Tibial nerve (tissue), 4 donors: ENCODE results near the gene ZBTB20. TPM values are rescaled to one million over a fixed set of nuclear protein-coding genes. Genes with fewer than 3 reads are reported as not detected.

Source experiments
- DNase-seq, 2 donors: peaks; one replicate each; pipeline ENCODE4 v3.0.0-alpha.2; 2019; ENCODE audit warnings: low spot score in 2 of 2
- H3K27ac ChIP-seq, 4 donors: fragments of 200-600 bp; sonication (generic) in 3 of 4; one replicate each; pipeline ENCODE4 v1.5.1; 2017 to 2019; ENCODE audit warnings: mild to moderate bottlenecking in 1 of 4
- H3K27me3 ChIP-seq, 2 donors: fragments of 200-600 bp; sonication (generic) in 1 of 2; one replicate each; pipeline versions ENCODE4 v1.5.1 to v1.6.0; 2017 to 2019
- H3K36me3 ChIP-seq, 3 donors: fragments of 200-600 bp; sonication (generic); one replicate each; pipeline ENCODE4 v1.5.1; 2018 to 2019
- H3K4me1 ChIP-seq, 4 donors: fragments of 200-600 bp; sonication (generic) in 3 of 4; one replicate each; pipeline ENCODE4 v1.5.1; 2017 to 2019
- H3K4me3 ChIP-seq, 4 donors: fragments of 200-600 bp; sonication (generic) in 3 of 4; one replicate each; pipeline ENCODE4 v1.5.1; 2017 to 2019; ENCODE audit warnings: mild to moderate bottlenecking in 1 of 4, moderate library complexity in 1 of 4
- H3K9me3 ChIP-seq, 4 donors: fragments of 200-600 bp; sonication (generic) in 3 of 4; one replicate each; pipeline ENCODE4 v1.5.1; 2017 to 2019
- EP300 ChIP-seq, 2 donors: sonication (generic); formaldehyde crosslinking; IDR thresholded peaks; one replicate each; pipeline ENCODE4 v1.6.1; 2017; ENCODE audit warnings: antibody characterized with exemption in 2 of 2, mild to moderate bottlenecking in 1 of 2
- POLR2A ChIP-seq, 2 donors: fragments of 450-650 bp; IDR thresholded peaks; one replicate each; pipeline ENCODE4 v1.6.1; 2017; ENCODE audit warnings: antibody characterized with exemption in 2 of 2, mild to moderate bottlenecking in 2 of 2, moderate library complexity in 2 of 2
- WGBS, 2 donors: methylation state at CpG; one replicate each; pipeline ENCODE4 v1.1.5; 2018; 5-methylcytosine and 5-hydroxymethylcytosine counted together
- total RNA-seq, 4 donors: library from RNA; depleted of rRNA; stranded (reverse); fragments of >200 nt; gene quantifications; one replicate each; pipeline ENCODE4 v1.1.0, GENCODE V29; 2016
- TF ChIP-seq, protein P1 (sequence below), 5 experiments: fragments of 200-600 bp in 3 of 5; fragments of 450-650 bp in 2 of 5; sonication (generic) in 3 of 5; IDR thresholded peaks; one replicate each; pipeline ENCODE4 v1.5.1; 2016 to 2019; ENCODE audit warnings: antibody characterized with exemption in 5 of 5, mild to moderate bottlenecking in 3 of 5, moderate library complexity in 2 of 5

The ZBTB20 gene
- total RNA-seq, 4 donors from 2014 or later: 63.3 to 127 (median 102) TPM

DNA sequence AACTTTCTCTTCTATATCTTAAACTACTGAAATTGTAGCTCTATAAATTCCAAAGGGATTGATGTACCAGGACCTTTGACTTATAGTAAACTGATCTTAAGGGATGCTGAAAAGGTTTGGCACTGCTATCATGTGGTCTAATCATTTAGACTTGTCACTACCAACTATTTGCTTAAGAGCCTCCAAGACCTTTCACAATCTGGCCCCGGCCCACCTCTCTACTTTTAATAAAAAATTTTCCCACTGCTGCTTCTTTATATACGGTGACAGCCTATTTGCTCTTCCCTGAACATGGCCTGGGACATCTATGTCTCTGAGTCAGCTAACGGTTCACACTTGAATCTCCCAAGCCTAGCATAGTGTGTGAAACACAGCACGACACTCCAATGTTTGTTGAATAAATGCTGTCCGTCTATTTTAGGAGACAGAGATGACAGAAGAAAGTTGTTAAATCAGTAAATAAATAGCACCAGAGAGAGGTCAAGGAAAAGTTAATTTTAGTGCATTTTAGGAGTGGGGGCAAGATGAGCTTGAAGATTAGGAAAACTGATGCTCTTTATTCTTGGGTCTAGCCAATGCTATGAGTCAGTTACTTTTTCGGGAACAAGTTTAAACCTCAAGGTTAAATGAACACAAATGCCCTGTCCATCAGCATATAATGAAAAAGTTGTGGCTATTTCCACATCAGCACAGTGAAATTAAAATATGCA is 640.3 kb downstream of the ZBTB20 start:
- TF ChIP-seq POLR2A (IDR thresholded peaks at IDR 0.05) (no peak), EP300 (IDR thresholded peaks at IDR 0.05) (no peak)
- TF ChIP-seq, protein P1, sequence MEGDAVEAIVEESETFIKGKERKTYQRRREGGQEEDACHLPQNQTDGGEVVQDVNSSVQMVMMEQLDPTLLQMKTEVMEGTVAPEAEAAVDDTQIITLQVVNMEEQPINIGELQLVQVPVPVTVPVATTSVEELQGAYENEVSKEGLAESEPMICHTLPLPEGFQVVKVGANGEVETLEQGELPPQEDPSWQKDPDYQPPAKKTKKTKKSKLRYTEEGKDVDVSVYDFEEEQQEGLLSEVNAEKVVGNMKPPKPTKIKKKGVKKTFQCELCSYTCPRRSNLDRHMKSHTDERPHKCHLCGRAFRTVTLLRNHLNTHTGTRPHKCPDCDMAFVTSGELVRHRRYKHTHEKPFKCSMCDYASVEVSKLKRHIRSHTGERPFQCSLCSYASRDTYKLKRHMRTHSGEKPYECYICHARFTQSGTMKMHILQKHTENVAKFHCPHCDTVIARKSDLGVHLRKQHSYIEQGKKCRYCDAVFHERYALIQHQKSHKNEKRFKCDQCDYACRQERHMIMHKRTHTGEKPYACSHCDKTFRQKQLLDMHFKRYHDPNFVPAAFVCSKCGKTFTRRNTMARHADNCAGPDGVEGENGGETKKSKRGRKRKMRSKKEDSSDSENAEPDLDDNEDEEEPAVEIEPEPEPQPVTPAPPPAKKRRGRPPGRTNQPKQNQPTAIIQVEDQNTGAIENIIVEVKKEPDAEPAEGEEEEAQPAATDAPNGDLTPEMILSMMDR (IDR thresholded peaks at IDR 0.05): no peak
- WGBS, 2 donors: 46 to 56% methylated on average over 6 of the region's 6 CpGs
- no peaks in the 10 kb centered on the region for H3K36me3 ChIP-seq
- DNase-seq: no peak
- H3K4me3 ChIP-seq: no peak overlapping the region
- H3K27me3 ChIP-seq: no peaks in the 10 kb centered on the region
- H3K27ac ChIP-seq: peak overlapping the region in 2 of 4 donors; percentile 36 to 43
- no peaks in the 10 kb centered on the region for H3K9me3 ChIP-seq
- peaks cover 0 to 60% (median 0%) of the 10 kb centered on the region in 4 donors for H3K4me1 ChIP-seq

- WGBS, 2 donors: 72 to 85% methylated on average over 4 of the region's 4 CpGs
- Histone ChIP-seq H3K4me3 (no peak overlapping the region), H3K9me3 (no peaks in the 10 kb centered on the region), H3K4me1 (peaks cover 0 to 54% (median 0%) of the 10 kb centered on the region in 4 donors), H3K27ac (peak overlapping the region in 1 of 4 donors; percentile 52), H3K36me3 (no peaks in the 10 kb centered on the region), H3K27me3 (no peaks in the 10 kb centered on the region)
- DNase-seq: no peak
- TF ChIP-seq, protein P1 (IDR thresholded peaks at IDR 0.05): no peak
- TF ChIP-seq POLR2A (IDR thresholded peaks at IDR 0.05) (no peak), EP300 (IDR thresholded peaks at IDR 0.05) (no peak)
Observed at GRCh38 chr3:114504941-114505628, 642.0 kb downstream of the ZBTB20 start.

GRCh38 chr3:114502204-114502603 is 644.9 kb downstream of the ZBTB20 start:
- Histone ChIP-seq H3K4me1 (peaks cover 0 to 47% (median under 1%) of the 10 kb centered on the region in 4 donors), H3K27ac (no peak overlapping the region), H3K9me3 (no peaks in the 10 kb centered on the region), H3K4me3 (no peak overlapping the region), H3K27me3 (no peaks in the 10 kb centered on the region), H3K36me3 (peaks cover 0 to 4% (median 0%) of the 10 kb centered on the region in 3 donors)
- TF ChIP-seq EP300 (IDR thresholded peaks at IDR 0.05): no peak
- TF ChIP-seq POLR2A (IDR thresholded peaks at IDR 0.05): no peak
- TF ChIP-seq, protein P1 (IDR thresholded peaks at IDR 0.05): no peak
- DNase-seq: no peak
- 91 to 97% methylated on average over 1 of the region's 1 CpG for WGBS, 2 donors

GRCh38 chr3:114499976-114500375 is 647.1 kb downstream of the ZBTB20 start:
- WGBS, 2 donors: 63 to 65% methylated on average over 2 of the region's 2 CpGs
- H3K4me1 ChIP-seq: peaks cover 0 to 44% (median 4%) of the 10 kb centered on the region in 4 donors
- peaks cover 0 to 4% (median 0%) of the 10 kb centered on the region in 3 donors for H3K36me3 ChIP-seq
- TF ChIP-seq, protein P1 (IDR thresholded peaks at IDR 0.05): no peak
- TF ChIP-seq POLR2A (IDR thresholded peaks at IDR 0.05) (no peak), EP300 (IDR thresholded peaks at IDR 0.05) (no peak)
- H3K27me3 ChIP-seq: no peaks in the 10 kb centered on the region
- H3K9me3 ChIP-seq: no peaks in the 10 kb centered on the region
- no peak overlapping the region for H3K4me3 ChIP-seq
- DNase-seq: no peak
- no peak overlapping the region for H3K27ac ChIP-seq
